Mesenchymal stem cell (in vitro differentiated cells and primary cell): ENCODE results near the gene LY6G6F.

Source experiments
- DNase-seq: peaks from one replicate; pipeline ENCODE4 v3.0.0-alpha.2; 2013
- H2AFZ ChIP-seq: one replicate; pipeline ENCODE4 v1.6.1; 2013; ENCODE audit warnings: low read depth, mild to moderate bottlenecking, control low read depth, inconsistent platforms, low read length, moderate library complexity
- H2AK5ac ChIP-seq: 2 replicates; pipeline ENCODE4 v1.6.1; 2013; ENCODE audit warnings: low read length, moderate library complexity, mild to moderate bottlenecking, inconsistent platforms; ENCODE audit not compliant: severe bottlenecking
- H2BK120ac ChIP-seq: one replicate; pipeline ENCODE4 v1.6.1; 2013; ENCODE audit warnings: low read depth, mild to moderate bottlenecking, inconsistent platforms, low read length, moderate library complexity
- H2BK12ac ChIP-seq, 2 experiments: one replicate each; pipeline ENCODE4 v1.6.1; 2013; ENCODE audit warnings: inconsistent platforms in 2 of 2, low read length in 2 of 2, mild to moderate bottlenecking in 2 of 2, moderate library complexity in 2 of 2, control low read depth in 1 of 2
- H2BK15ac ChIP-seq: one replicate; pipeline ENCODE4 v1.6.1; 2013; ENCODE audit warnings: mild to moderate bottlenecking, low read depth, inconsistent platforms; ENCODE audit not compliant: poor library complexity, severe bottlenecking
- H2BK5ac ChIP-seq: 2 replicates; pipeline ENCODE4 v1.6.1; 2013; ENCODE audit warnings: low read depth, mild to moderate bottlenecking, low read length, control low read depth, inconsistent platforms; ENCODE audit not compliant: poor library complexity, severe bottlenecking
- H3K14ac ChIP-seq, 2 experiments: one replicate each; pipeline ENCODE4 v1.6.1; 2013; ENCODE audit warnings: inconsistent platforms in 2 of 2, low read length in 2 of 2, control low read depth in 1 of 2, mild to moderate bottlenecking in 1 of 2, moderate library complexity in 1 of 2
- H3K18ac ChIP-seq, 2 experiments: one replicate each; pipeline ENCODE4 v1.6.1; 2013; ENCODE audit warnings: inconsistent platforms in 2 of 2, low read length in 2 of 2, control low read depth in 1 of 2, low read depth in 1 of 2, mild to moderate bottlenecking in 1 of 2
- H3K23ac ChIP-seq, 2 experiments: one replicate each; pipeline ENCODE4 v1.6.1; 2013; ENCODE audit warnings: inconsistent platforms in 2 of 2, low read length in 2 of 2, mild to moderate bottlenecking in 2 of 2, moderate library complexity in 2 of 2, control low read depth in 1 of 2
- H3K27ac ChIP-seq: 2 replicates; pipeline ENCODE4 v1.5.1; 2013; ENCODE audit warnings: mild to moderate bottlenecking, moderate library complexity, low read length, control low read depth, inconsistent platforms; ENCODE audit not compliant: poor library complexity, severe bottlenecking
- H3K27me3 ChIP-seq, 2 experiments: 2 replicates each; pipeline versions ENCODE4 v1.6.1 to v1.7.0; 2013; ENCODE audit warnings: low read length in 2 of 2, mild to moderate bottlenecking in 2 of 2, moderate library complexity in 2 of 2, control low read depth in 1 of 2, inconsistent platforms in 1 of 2; ENCODE audit not compliant: control insufficient read depth in 1 of 2, insufficient read depth in 1 of 2
- H3K36me3 ChIP-seq, 2 experiments: 2 replicates each; pipeline versions ENCODE4 v1.6.1 to v1.7.0; 2013; ENCODE audit warnings: low read length in 2 of 2, control low read depth in 1 of 2, inconsistent platforms in 1 of 2, low read depth in 1 of 2, mild to moderate bottlenecking in 1 of 2; ENCODE audit not compliant: insufficient read depth in 2 of 2, control insufficient read depth in 1 of 2
- H3K4ac ChIP-seq, 2 experiments: one replicate each; pipeline ENCODE4 v1.6.1; 2013; ENCODE audit warnings: inconsistent platforms in 2 of 2, low read length in 2 of 2, mild to moderate bottlenecking in 2 of 2, moderate library complexity in 2 of 2, control low read depth in 1 of 2, low read depth in 1 of 2
- H3K4me1 ChIP-seq: 2 replicates; pipeline ENCODE4 v1.6.1; 2013; ENCODE audit warnings: low read depth, low read length, control low read depth; ENCODE audit not compliant: control insufficient read depth, insufficient read depth
- H3K4me2 ChIP-seq: 2 replicates; pipeline ENCODE4 v1.6.1; 2013; ENCODE audit warnings: low read length, mild to moderate bottlenecking, inconsistent platforms; ENCODE audit not compliant: poor library complexity, severe bottlenecking
- H3K4me3 ChIP-seq, 2 experiments: 2 replicates each; pipeline versions ENCODE4 v1.5.1 to v1.7.0; 2013; ENCODE audit warnings: low read length in 2 of 2, mild to moderate bottlenecking in 2 of 2, control low read depth in 1 of 2, low read depth in 1 of 2; ENCODE audit not compliant: insufficient read depth in 1 of 2
- H3K79me1 ChIP-seq: replicated peaks from 2 replicates; pipeline ENCODE4 v1.6.1; 2013; ENCODE audit warnings: mild to moderate bottlenecking, control low read depth, low read length, inconsistent platforms; ENCODE audit not compliant: poor library complexity, severe bottlenecking
- H3K9ac ChIP-seq: 2 replicates; pipeline ENCODE4 v1.7.0; 2013; ENCODE audit warnings: mild to moderate bottlenecking, low read length, moderate library complexity
- H3K9me3 ChIP-seq: 2 replicates; pipeline ENCODE4 v1.7.0; 2013; ENCODE audit warnings: mild to moderate bottlenecking, low read length; ENCODE audit not compliant: control insufficient read depth
- H4K8ac ChIP-seq: one replicate; pipeline ENCODE4 v1.6.1; 2013; ENCODE audit warnings: inconsistent platforms, mild to moderate bottlenecking, low read length, moderate library complexity
- H4K91ac ChIP-seq: one replicate; pipeline ENCODE4 v1.6.1; 2013; ENCODE audit warnings: mild to moderate bottlenecking, low read length, inconsistent platforms
- WGBS: methylation state at CpG from one replicate; pipeline ENCODE4 v1.1.7; 2013; ENCODE audit warnings: mixed read lengths; 5-methylcytosine and 5-hydroxymethylcytosine counted together

LY6G6F gene

GRCh38 chr6:31710523-31711219 is 4.0 kb downstream of the LY6G6F start:
- Histone ChIP-seq H3K27me3 (peaks cover 38 to 41% of the 10 kb centered on the region in 2 experiments), H3K23ac (no peak overlapping the region), H3K4me3 (no peak overlapping the region), H3K9me3 (no peaks in the 10 kb centered on the region), H3K4ac (no peak overlapping the region), H3K36me3 (peaks cover 0 to 3% of the 10 kb centered on the region in 2 experiments), H2BK120ac (no peak overlapping the region), H3K27ac (no peak overlapping the region), H3K18ac (no peak overlapping the region), H3K79me1 (no peaks in the 10 kb centered on the region), H4K91ac (no peak overlapping the region), H3K9ac (no peak overlapping the region), H2BK5ac (no peak overlapping the region), H3K14ac (no peak overlapping the region), H3K4me1 (peaks cover 4% of the 10 kb centered on the region), H2AK5ac (no peak overlapping the region), H4K8ac (no peak overlapping the region), H2BK12ac (no peak overlapping the region), H3K4me2 (no peak overlapping the region), H2AFZ (no peak overlapping the region), H2BK15ac (no peak overlapping the region)
- no peak for DNase-seq
- 62% methylated on average over 5 of the region's 5 CpGs for WGBS

- H4K91ac ChIP-seq: no peak overlapping the region
- no peaks in the 10 kb centered on the region for H3K79me1 ChIP-seq
- no peak overlapping the region for H2AK5ac ChIP-seq
- no peak overlapping the region for H2BK15ac ChIP-seq
- H3K14ac ChIP-seq: no peak overlapping the region
- no peak overlapping the region for H3K4ac ChIP-seq
- H3K23ac ChIP-seq: peak overlapping the region in 1 of 2 experiments; percentile 29
- no peak overlapping the region for H2BK120ac ChIP-seq
- 86% methylated on average over 8 of the region's 8 CpGs for WGBS
- no peak overlapping the region for H2BK12ac ChIP-seq
- no peak overlapping the region for H3K18ac ChIP-seq
- no peak overlapping the region for H4K8ac ChIP-seq
- H3K4me2 ChIP-seq: no peak overlapping the region
- no peaks in the 10 kb centered on the region for H3K9me3 ChIP-seq
- no peak overlapping the region for H3K27ac ChIP-seq
- peaks cover 38 to 41% of the 10 kb centered on the region in 2 experiments for H3K27me3 ChIP-seq
- DNase-seq: no peak
- peaks cover 0 to 3% of the 10 kb centered on the region in 2 experiments for H3K36me3 ChIP-seq
- no peak overlapping the region for H2BK5ac ChIP-seq
- no peak overlapping the region for H3K9ac ChIP-seq
- H3K4me1 ChIP-seq: peaks cover 4% of the 10 kb centered on the region
- H3K4me3 ChIP-seq: no peak overlapping the region
- no peak overlapping the region for H2AFZ ChIP-seq
Observed at GRCh38 chr6:31711233-31711632, 4.6 kb downstream of the LY6G6F start.

GRCh38 chr6:31712296-31712695 is 5.6 kb downstream of the LY6G6F start:
- Histone ChIP-seq H3K4me2 (no peak overlapping the region), H3K14ac (no peak overlapping the region)

GRCh38 chr6:31713465-31713864 is 6.8 kb downstream of the LY6G6F start:
- Histone ChIP-seq H3K27me3 (peaks cover 38 to 41% of the 10 kb centered on the region in 2 experiments), H2AK5ac (no peak overlapping the region), H2BK15ac (no peak overlapping the region), H3K4me3 (no peak overlapping the region), H3K9ac (no peak overlapping the region), H3K23ac (no peak overlapping the region), H3K4me2 (no peak overlapping the region), H3K4ac (no peak overlapping the region), H3K18ac (no peak overlapping the region), H2AFZ (no peak overlapping the region), H2BK120ac (no peak overlapping the region), H4K91ac (no peak overlapping the region), H3K27ac (no peak overlapping the region), H4K8ac (no peak overlapping the region), H2BK12ac (no peak overlapping the region), H2BK5ac (no peak overlapping the region), H3K9me3 (no peaks in the 10 kb centered on the region), H3K79me1 (no peaks in the 10 kb centered on the region), H3K4me1 (peaks cover 4% of the 10 kb centered on the region), H3K36me3 (peaks cover 0 to 3% of the 10 kb centered on the region in 2 experiments), H3K14ac (no peak overlapping the region)
- DNase-seq: no peak
- 47% methylated on average over 4 of the region's 4 CpGs for WGBS

More at GRCh38 chr6:31712296-31712695, 5.6 kb downstream of the LY6G6F start:
- Histone ChIP-seq H2BK5ac (no peak overlapping the region), H3K4me1 (peaks cover 4% of the 10 kb centered on the region), H3K4me3 (no peak overlapping the region), H3K9ac (no peak overlapping the region), H3K27ac (no peak overlapping the region), H3K79me1 (no peaks in the 10 kb centered on the region), H3K36me3 (peaks cover 0 to 3% of the 10 kb centered on the region in 2 experiments), H2BK12ac (no peak overlapping the region), H3K4ac (no peak overlapping the region), H3K9me3 (no peaks in the 10 kb centered on the region), H2BK120ac (no peak overlapping the region), H4K8ac (no peak overlapping the region), H3K27me3 (peaks cover 38 to 41% of the 10 kb centered on the region in 2 experiments), H2AK5ac (no peak overlapping the region), H4K91ac (no peak overlapping the region), H3K18ac (no peak overlapping the region), H3K23ac (no peak overlapping the region), H2BK15ac (no peak overlapping the region), H2AFZ (no peak overlapping the region)
- DNase-seq: no peak
- 93% methylated on average over 8 of the region's 8 CpGs for WGBS
